OCI-LY7 (cell line): ENCODE results near the gene COBL. TPM values are rescaled to one million over a fixed set of nuclear protein-coding genes. Genes with fewer than 3 reads are reported as not detected.

Experiments
- BruUV-seq: library from RNA; stranded (reverse); fragments of 400-500 nt; replicated peaks from 2 replicates; lab custom pipeline; 2021; lab: Mats Ljungman, UMichigan
- CTCF ChIA-PET: fragments of 300-600 bp; sonication (Branson Sonifier 250); formaldehyde crosslinking; loops from one replicate; lab custom pipeline; 2022; ENCODE audit warnings: antibody characterized with exemption; ENCODE audit not compliant: unreplicated experiment; lab: Charles Lee
- POLR2A ChIA-PET: fragments of 300-600 bp; sonication (Branson Sonifier 250); formaldehyde crosslinking; loops from one replicate; lab custom pipeline; 2022; ENCODE audit warnings: antibody characterized with exemption; lab: Charles Lee
- DNase-seq: peaks from one replicate; pipeline ENCODE4 v3.0.0-alpha.2; 2015; ENCODE audit warnings: low spot score
- H2AFZ ChIP-seq: fragments of 200-600 bp; sonication (generic), shearing (Covaris generic); 2 replicates; pipeline ENCODE4 v1.6.1; 2014; ENCODE audit warnings: mild to moderate bottlenecking, antibody characterized with exemption, low read length, moderate library complexity
- H3K27ac ChIP-seq: fragments of 200-600 bp; sonication (generic); 2 replicates; pipeline ENCODE4 v1.5.1; 2014; ENCODE audit warnings: mixed run types, low read depth, mild to moderate bottlenecking, moderate library complexity, low read length, inconsistent platforms; ENCODE audit not compliant: poor library complexity, severe bottlenecking
- H3K36me3 ChIP-seq: fragments of 200-600 bp; sonication (generic); 2 replicates; pipeline ENCODE4 v1.6.1; 2014; ENCODE audit warnings: mild to moderate bottlenecking, antibody characterized with exemption, low read length, moderate library complexity, mixed read lengths; ENCODE audit not compliant: insufficient read depth
- H3K4me1 ChIP-seq: fragments of 200-600 bp; sonication (generic); 2 replicates; pipeline ENCODE4 v1.5.1; 2014; ENCODE audit warnings: mild to moderate bottlenecking, low read length; ENCODE audit not compliant: insufficient read depth, poor library complexity, severe bottlenecking
- H3K4me2 ChIP-seq: fragments of 200-600 bp; sonication (generic); 2 replicates; pipeline ENCODE4 v1.6.1; 2014; ENCODE audit warnings: mild to moderate bottlenecking, low read length
- H3K4me3 ChIP-seq: fragments of 200-600 bp; sonication (generic); 2 replicates; pipeline ENCODE4 v1.5.1; 2014; ENCODE audit warnings: mild to moderate bottlenecking, low read depth, low read length; ENCODE audit not compliant: poor library complexity, severe bottlenecking
- H3K79me2 ChIP-seq: fragments of 200-600 bp; sonication (generic); 2 replicates; pipeline ENCODE4 v1.6.1; 2016; ENCODE audit warnings: low read depth, mild to moderate bottlenecking, low read length, moderate library complexity, mixed read lengths; ENCODE audit not compliant: insufficient read depth
- H3K9me2 ChIP-seq: fragments of 200-600 bp; sonication (generic); 2 replicates; pipeline ENCODE4 v1.6.1; 2016; ENCODE audit warnings: mild to moderate bottlenecking, low read length, mixed read lengths; ENCODE audit not compliant: insufficient read depth
- H3K9me3 ChIP-seq: fragments of 200-600 bp; sonication (generic); 2 replicates; pipeline ENCODE4 v1.6.1; 2014; ENCODE audit warnings: mild to moderate bottlenecking, mixed run types, low read length, mixed read lengths
- H4K20me1 ChIP-seq: fragments of 200-600 bp; sonication (generic); 2 replicates; pipeline ENCODE4 v1.6.1; 2014; ENCODE audit warnings: mild to moderate bottlenecking, antibody characterized with exemption, low read length, moderate library complexity, mixed read lengths; ENCODE audit not compliant: insufficient read depth
- CTCF ChIP-seq: fragments of 200-600 bp; sonication (generic); conservative IDR thresholded peaks from 2 replicates; pipeline ENCODE4 v1.5.1; 2014; ENCODE audit warnings: mild to moderate bottlenecking, antibody characterized with exemption, low read length, moderate library complexity, mixed read lengths
- EZH2phosphoT487 ChIP-seq: fragments of 200-600 bp; sonication (generic); IDR thresholded peaks from 2 replicates; pipeline ENCODE4 v1.6.1; 2018; ENCODE audit warnings: low read depth, borderline replicate concordance, mild to moderate bottlenecking, mixed run types, antibody characterized with exemption, low read length, moderate library complexity, mixed read lengths
- intact Hi-C: fragments of 100-400 bp; cut with micrococcal nuclease; formaldehyde crosslinking; loops from one replicate; pipeline ENCODE4 v1.10.0; 2022; ENCODE audit not compliant: unreplicated experiment
- total RNA-seq, 2 experiments: library from RNA; depleted of rRNA in 1 of 2; stranded (reverse); fragments of >200 nt in 1 of 2; shearing (Covaris generic) in 1 of 2; gene quantifications; 2 replicates each; pipeline ENCODE4 v1.2.3, GENCODE V29; 2014 to 2022

The COBL gene
- total RNA-seq, 2 experiments from 2014 or later: not detected

- DNase-seq: no peak
- Histone ChIP-seq H3K9me3 (no peaks in the 10 kb centered on the region), H3K4me1 (no peaks in the 10 kb centered on the region), H2AFZ (no peak overlapping the region), H3K36me3 (no peaks in the 10 kb centered on the region), H4K20me1 (no peaks in the 10 kb centered on the region), H3K79me2 (no peaks in the 10 kb centered on the region), H3K27ac (no peak overlapping the region), H3K4me2 (no peak overlapping the region), H3K9me2 (no peaks in the 10 kb centered on the region), H3K4me3 (no peak overlapping the region)
- ChIA-PET POLR2A (interaction anchor here (0.7 kb wide), 1 partner anchor 47 kb away, joined by 3 read pairs; no protein-coding TSS in a partner anchor), CTCF (no interaction called here)
- no peak for TF ChIP-seq EZH2phosphoT487
- TF ChIP-seq CTCF: no peak
- no TSS peak for BruUV-seq
- intact Hi-C loops: no loop called here
These were observed 6.5 kb downstream of the COBL start for GRCh38 chr7:51310131-51310583.

GRCh38 chr7:51309361-51310130 lies 7.1 kb downstream of the COBL start:
- no peaks in the 10 kb centered on the region for H3K36me3 ChIP-seq
- H3K79me2 ChIP-seq: no peaks in the 10 kb centered on the region
- H3K9me2 ChIP-seq: no peaks in the 10 kb centered on the region
- no peak overlapping the region for H3K27ac ChIP-seq
- H4K20me1 ChIP-seq: no peaks in the 10 kb centered on the region
- ChIA-PET POLR2A (no interaction called here), CTCF (no interaction called here)
- H2AFZ ChIP-seq: no peak overlapping the region
- H3K4me3 ChIP-seq: no peak overlapping the region
- no peak overlapping the region for H3K4me2 ChIP-seq
- no peaks in the 10 kb centered on the region for H3K4me1 ChIP-seq
- DNase-seq: no peak
- no TSS peak for BruUV-seq
- TF ChIP-seq EZH2phosphoT487 (no peak), CTCF (no peak)
- intact Hi-C loops: no loop called here
- H3K9me3 ChIP-seq: no peaks in the 10 kb centered on the region

- H3K79me2 ChIP-seq: no peaks in the 10 kb centered on the region
- DNase-seq: no peak
- CTCF ChIA-PET: no interaction called here
- H3K4me2 ChIP-seq: no peak overlapping the region
- no peaks in the 10 kb centered on the region for H3K9me3 ChIP-seq
- no peak overlapping the region for H3K27ac ChIP-seq
- BruUV-seq: no TSS peak
- no peak overlapping the region for H2AFZ ChIP-seq
- no peak overlapping the region for H3K4me3 ChIP-seq
- H3K36me3 ChIP-seq: no peaks in the 10 kb centered on the region
- no peaks in the 10 kb centered on the region for H3K4me1 ChIP-seq
- intact Hi-C loops: no loop called here
- no peak for TF ChIP-seq CTCF
- TF ChIP-seq EZH2phosphoT487: no peak
- H3K9me2 ChIP-seq: no peaks in the 10 kb centered on the region
- POLR2A ChIA-PET: no interaction called here
- no peaks in the 10 kb centered on the region for H4K20me1 ChIP-seq
These were observed 7.9 kb downstream of the COBL start for GRCh38 chr7:51308696-51309095.
